ENCODE results near the gene XCL1. TPM values are rescaled to one million over a fixed set of nuclear protein-coding genes. Genes with fewer than 3 reads are reported as not detected.
"Not testable (repeated sequence)": the region's sequence is repeated elsewhere in the genome, so short reads cannot be mapped to it uniquely, and the experiment has no call there.

XCL1 gene
- total RNA-seq, 1 donor from 2014 or later: not detected

DNA sequence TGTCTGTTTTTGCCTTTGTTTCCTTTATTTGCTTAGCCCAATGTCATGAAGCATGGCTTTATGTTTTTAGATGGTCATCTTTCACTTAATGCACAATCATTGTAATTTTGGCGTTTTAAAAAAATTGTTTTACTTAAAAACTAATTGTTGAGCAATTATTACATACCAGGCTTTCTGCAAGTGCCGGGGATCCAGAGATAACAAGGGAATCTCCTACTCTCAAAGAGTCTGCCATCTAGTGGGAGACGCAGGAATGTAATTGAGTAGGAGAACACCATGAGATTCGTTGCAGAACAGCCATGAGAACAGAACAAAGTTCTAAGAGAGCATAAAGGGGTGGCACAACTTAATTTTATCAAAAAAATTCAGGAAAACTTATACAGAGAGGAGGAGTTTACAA, 2.2 kb upstream of the XCL1 start:
- H3K36me3 ChIP-seq (ENCODE audit: control insufficient read depth, insufficient read depth, low read length); FAIRE-seq; H3K4me3 ChIP-seq (ENCODE audit: low read depth, low read length); H3K27me3 ChIP-seq (ENCODE audit: control insufficient read depth, insufficient read depth, low read length): not testable (repeated sequence)
- TF ChIP-seq, protein P1, sequence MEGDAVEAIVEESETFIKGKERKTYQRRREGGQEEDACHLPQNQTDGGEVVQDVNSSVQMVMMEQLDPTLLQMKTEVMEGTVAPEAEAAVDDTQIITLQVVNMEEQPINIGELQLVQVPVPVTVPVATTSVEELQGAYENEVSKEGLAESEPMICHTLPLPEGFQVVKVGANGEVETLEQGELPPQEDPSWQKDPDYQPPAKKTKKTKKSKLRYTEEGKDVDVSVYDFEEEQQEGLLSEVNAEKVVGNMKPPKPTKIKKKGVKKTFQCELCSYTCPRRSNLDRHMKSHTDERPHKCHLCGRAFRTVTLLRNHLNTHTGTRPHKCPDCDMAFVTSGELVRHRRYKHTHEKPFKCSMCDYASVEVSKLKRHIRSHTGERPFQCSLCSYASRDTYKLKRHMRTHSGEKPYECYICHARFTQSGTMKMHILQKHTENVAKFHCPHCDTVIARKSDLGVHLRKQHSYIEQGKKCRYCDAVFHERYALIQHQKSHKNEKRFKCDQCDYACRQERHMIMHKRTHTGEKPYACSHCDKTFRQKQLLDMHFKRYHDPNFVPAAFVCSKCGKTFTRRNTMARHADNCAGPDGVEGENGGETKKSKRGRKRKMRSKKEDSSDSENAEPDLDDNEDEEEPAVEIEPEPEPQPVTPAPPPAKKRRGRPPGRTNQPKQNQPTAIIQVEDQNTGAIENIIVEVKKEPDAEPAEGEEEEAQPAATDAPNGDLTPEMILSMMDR (IDR thresholded peaks at IDR 0.05; ENCODE audit: insufficient read depth, low read length, severe bottlenecking): peak; percentile 19
- peak; percentile 35 for DNase-seq (ENCODE audit: low read depth)

- H3K4me3 ChIP-seq (ENCODE audit: low read depth, low read length); H3K27me3 ChIP-seq (ENCODE audit: control insufficient read depth, insufficient read depth, low read length); H3K36me3 ChIP-seq (ENCODE audit: control insufficient read depth, insufficient read depth, low read length); DNase-seq (ENCODE audit: low read depth): not testable (repeated sequence)
- FAIRE-seq: peak; percentile 97
Measured at GRCh38 chr1:168578531-168579185, 2.3 kb downstream of the XCL1 start.

DNA sequence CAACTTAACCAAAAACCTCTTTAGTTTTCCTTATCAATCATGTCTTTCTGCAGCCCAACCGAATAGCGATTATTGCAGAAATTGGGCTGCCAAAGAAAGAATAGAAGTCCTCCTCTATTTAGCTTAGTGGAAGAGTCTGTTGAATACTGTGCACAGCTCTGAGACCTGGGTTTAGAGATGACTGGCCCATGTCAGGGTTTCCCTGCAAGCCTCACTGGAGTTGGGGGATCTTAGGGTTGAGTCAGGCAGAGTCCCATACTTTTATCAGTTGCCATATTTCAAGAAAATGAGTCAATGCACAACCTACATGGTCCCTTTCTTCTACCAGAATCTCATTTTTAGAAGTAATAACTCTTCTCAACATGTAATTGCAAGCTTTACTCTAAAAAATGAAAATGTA, 3.9 kb downstream of the XCL1 start:
- not testable (repeated sequence) for H3K27me3 ChIP-seq (ENCODE audit: control insufficient read depth, insufficient read depth, low read length); DNase-seq (ENCODE audit: low read depth); H3K36me3 ChIP-seq (ENCODE audit: control insufficient read depth, insufficient read depth, low read length); H3K4me3 ChIP-seq (ENCODE audit: low read depth, low read length); FAIRE-seq

DNA sequence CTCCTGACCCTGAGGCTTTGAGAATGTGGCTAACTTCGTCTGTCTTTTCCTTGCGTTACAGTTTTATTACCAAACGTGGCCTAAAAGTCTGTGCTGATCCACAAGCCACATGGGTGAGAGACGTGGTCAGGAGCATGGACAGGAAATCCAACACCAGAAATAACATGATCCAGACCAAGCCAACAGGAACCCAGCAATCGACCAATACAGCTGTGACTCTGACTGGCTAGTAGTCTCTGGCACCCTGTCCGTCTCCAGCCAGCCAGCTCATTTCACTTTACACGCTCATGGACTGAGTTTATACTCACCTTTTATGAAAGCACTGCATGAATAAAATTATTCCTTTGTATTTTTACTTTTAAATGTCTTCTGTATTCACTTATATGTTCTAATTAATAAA, 4.6 kb downstream of the XCL1 start:
- DNase-seq (ENCODE audit: low read depth); H3K4me3 ChIP-seq (ENCODE audit: low read depth, low read length); H3K36me3 ChIP-seq (ENCODE audit: control insufficient read depth, insufficient read depth, low read length); H3K27me3 ChIP-seq (ENCODE audit: control insufficient read depth, insufficient read depth, low read length): not testable (repeated sequence)
- peak; percentile 55 for FAIRE-seq

DNA sequence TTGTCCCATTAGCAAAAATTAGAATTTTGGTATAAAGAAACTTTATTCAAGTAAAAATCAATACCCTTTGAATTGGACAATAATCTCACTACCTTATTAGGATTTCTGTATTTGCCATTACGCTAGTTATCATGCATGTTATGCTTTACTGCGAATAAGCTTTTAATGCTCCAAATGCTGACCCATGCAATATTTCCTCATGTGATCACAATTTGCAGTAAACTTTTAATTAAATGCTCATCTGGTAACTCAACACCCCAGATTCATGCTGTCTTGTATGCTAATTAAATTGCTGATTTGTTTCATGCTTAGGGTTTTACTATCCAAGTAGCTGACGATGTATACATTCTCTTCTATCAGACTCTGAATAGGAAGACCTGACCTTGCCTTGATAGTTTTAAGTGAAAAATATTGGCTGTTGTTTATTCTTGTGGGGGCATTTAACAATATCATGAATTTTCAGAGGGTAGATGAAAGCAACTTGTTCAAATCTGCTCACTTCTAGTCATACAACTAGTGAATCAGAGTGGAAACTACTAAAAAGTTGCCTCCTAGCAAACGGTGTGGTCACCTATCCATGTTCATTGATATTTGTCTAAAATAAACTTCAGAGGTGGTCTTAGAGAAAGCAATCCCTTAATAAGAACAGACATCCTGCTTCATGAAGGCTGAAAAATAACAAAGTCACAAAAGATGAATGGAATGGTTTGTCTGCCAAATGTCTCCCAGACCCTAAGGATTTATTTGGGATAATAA, 5.6 kb downstream of the XCL1 start:
- DNase-seq (ENCODE audit: low read depth) (no peak), FAIRE-seq (no peak)
- H3K27me3 ChIP-seq (ENCODE audit: control insufficient read depth, insufficient read depth, low read length): no peaks in the 10 kb centered on the region
- TF ChIP-seq, protein P1 (IDR thresholded peaks at IDR 0.05; ENCODE audit: insufficient read depth, low read length, severe bottlenecking): no peak
- no peak overlapping the region for H3K4me3 ChIP-seq (ENCODE audit: low read depth, low read length)
- H3K36me3 ChIP-seq (ENCODE audit: control insufficient read depth, insufficient read depth, low read length): no peaks in the 10 kb centered on the region

GRCh38 chr1:168582688-168583336, 6.4 kb downstream of the XCL1 start:
- Histone ChIP-seq H3K4me3 (ENCODE audit: low read depth, low read length) (no peak overlapping the region), H3K27me3 (ENCODE audit: control insufficient read depth, insufficient read depth, low read length) (no peaks in the 10 kb centered on the region), H3K36me3 (ENCODE audit: control insufficient read depth, insufficient read depth, low read length) (no peaks in the 10 kb centered on the region)
- FAIRE-seq: no peak
- no peak for DNase-seq (ENCODE audit: low read depth)
- TF ChIP-seq, protein P1 (IDR thresholded peaks at IDR 0.05; ENCODE audit: insufficient read depth, low read length, severe bottlenecking): no peak

DNA sequence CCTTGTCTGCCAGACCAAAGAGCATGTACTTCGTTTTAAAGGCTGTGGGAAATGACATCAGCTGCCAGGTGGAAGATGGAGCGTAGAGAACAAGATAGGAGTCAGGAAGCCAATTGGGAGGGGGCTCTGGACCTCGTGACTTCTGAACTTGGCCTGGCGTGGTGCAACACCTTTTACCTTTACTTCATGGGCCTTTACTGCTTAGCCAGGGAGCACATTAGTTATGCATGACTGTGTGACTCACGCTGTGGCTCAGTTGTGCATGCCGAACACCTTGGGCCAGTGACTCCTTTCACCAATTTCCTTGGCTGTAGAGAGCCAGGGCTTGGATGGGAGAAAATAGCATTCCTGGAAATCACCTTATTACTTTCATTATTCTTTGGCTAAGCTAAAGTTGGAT, 7.2 kb downstream of the XCL1 start:
- FAIRE-seq (no peak), DNase-seq (ENCODE audit: low read depth) (peak; percentile 42)
- no peaks in the 10 kb centered on the region for H3K27me3 ChIP-seq (ENCODE audit: control insufficient read depth, insufficient read depth, low read length)

More for the DNA sequence above, 7.2 kb downstream of the XCL1 start:
- Histone ChIP-seq H3K4me3 (ENCODE audit: low read depth, low read length) (no peak overlapping the region), H3K36me3 (ENCODE audit: control insufficient read depth, insufficient read depth, low read length) (no peaks in the 10 kb centered on the region)
- TF ChIP-seq, protein P1 (IDR thresholded peaks at IDR 0.05; ENCODE audit: insufficient read depth, low read length, severe bottlenecking): no peak
